ENCODE measurements around the gene ODAD3.
"Not testable (repeated sequence)": the region's sequence is repeated elsewhere in the genome, so short reads cannot be mapped to it uniquely, and the experiment has no call there.

ODAD3 gene

DNA sequence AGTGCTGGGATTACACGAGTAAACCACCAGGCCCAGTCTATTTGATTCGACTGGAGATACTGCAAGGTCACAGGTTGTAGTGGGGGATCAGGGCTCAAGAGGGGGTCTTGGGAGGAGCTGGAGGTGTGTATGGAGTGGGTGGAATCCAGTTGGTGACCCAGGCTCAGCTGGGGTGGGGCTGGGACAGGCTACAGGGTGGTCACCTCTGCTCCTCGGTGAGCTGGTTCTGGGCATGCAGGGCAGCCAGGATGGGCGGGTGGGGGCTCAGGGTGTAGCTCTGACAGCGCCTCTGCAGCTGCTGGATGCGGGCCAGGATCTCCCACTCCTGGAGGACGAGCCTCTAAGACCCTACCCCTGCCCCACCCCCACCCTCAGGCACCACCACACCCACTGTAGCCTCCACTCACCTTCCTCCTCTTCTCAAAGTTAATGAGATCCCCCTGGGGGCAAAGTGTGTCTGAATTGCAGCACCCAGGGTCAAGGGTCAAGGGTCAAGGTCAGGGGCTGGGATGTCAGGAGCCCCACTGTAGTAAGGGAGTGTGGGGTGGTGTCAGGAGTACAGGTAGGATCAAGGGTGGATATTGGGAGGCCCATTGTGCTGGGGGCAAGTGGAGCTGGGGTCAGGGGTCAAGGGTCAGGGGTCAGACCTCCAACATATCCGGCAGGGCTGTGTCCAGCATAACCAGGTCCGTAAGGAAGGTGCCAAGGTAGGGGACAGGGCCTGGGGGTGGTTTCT is 32.9 kb downstream of the ODAD3 start:
- no peak for DNase-seq

DNA sequence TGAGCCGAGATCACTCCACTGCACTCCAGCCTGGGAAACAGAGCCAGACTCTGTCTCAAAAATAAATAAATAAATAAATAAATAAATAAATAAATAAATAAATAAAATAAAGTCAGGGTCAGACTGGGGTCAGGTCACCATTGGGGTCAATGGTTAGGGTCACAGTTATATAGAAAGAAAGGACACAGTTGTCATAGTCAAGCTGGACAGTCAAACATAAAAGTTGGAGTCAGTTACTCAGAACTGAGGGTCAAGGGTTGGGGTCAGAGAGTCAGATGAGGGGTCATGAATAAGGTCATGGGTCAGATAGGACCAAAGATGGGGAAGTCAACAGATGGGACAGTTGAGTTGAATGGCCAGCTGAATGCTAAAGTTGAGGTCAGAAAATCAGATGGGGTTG is 34.1 kb downstream of the ODAD3 start:
- no peak for DNase-seq

DNA sequence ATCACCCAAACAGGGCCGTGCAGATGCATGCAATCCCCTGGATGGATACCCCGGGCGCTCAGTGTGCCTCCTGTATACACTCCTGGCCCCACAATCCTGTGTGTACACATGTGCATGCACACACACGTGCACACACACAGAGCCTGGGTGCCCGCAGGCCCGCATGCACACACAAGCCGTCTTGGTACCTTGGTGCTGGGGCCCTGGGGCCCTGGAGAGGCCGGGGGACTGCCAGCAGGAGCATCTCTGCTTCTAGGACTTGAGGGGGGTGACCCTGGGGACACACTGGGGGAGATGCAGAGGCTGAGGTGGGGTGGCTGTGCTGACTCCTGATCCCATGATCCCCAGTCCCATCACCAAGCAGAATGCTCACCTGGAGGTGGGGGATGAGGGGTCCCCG is 35.3 kb downstream of the ODAD3 start:
- DNase-seq = no peak

DNA sequence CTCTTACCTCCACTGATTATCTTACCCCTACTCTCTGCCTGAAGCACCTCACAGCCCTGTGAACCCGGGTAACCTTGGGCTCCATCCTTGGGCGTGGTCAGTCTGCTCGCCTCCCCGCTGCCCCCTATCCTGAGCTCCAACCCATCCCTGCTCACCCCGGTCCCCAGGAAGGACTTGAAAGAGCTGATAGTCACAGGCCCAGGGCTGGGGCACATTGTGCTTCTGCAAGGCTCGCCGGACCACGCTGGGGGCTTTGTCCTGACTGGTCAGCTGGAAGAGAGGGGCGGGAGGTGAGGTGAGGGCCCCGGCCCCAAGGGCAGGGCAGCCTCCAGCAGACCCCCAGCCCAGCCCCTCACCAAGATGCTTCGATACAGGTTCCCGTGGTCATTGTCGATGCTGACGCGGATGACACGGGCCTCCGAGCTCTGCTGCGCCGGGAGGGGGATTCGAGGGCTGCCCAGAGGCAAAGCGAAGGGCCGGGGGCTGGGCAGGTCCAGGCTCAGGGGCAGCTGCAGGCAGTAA is 37.8 kb downstream of the ODAD3 start:
- no peak for DNase-seq

DNA sequence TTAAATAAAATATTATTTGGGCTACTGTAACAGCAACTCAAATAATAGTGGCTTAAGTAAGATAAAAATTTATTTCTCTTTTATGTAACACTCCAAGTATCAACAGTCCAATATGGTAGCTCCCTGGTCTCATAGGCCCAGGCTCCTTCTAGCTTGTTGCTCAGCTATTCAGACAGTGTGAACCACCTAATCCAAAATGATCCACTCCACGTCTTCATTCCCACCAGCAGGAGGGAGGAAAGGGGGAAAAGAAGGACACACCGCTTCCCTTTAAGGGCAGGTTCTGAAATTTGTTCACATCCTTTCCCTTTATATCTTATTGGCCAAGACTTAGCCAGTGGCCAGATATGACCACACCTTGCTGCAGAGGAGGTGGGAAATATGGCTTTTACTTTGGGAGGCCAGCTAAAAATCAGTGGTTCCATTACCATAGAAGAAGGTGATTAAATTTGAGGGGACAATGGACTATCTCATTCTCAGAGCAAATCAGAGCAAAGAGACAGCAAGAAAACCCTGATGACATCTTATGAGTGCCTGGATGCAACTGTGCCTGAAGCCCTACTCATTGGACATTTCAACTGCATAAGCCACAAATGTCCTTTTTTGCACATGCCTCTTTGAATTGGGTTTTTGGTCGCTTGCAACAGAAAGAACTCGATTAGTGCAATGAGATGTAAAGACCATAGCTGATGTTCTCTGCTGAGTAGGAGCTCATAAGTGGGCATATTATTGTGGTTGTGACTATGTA is 43.8 kb downstream of the ODAD3 start:
- no peak for DNase-seq

DNA sequence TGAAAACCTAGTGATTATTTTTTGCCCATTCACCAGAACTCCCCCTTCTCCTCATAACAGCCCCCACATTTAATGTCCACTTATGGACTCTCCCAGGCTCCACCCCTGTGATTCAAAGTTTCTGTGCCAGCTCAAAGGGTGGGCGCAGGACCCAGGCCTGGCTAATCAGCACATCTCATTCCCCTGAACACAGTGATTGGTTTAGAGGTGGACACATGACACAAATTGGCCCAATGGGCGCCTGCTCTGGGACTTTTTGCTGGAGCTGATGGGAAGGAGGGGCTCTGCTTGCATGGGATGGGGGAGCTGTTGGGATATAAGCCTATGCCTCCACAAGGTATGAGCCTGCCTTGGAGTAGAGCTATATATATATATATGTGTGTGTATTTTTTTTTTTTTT is 44.6 kb downstream of the ODAD3 start:
- DNase-seq = no peak

DNA sequence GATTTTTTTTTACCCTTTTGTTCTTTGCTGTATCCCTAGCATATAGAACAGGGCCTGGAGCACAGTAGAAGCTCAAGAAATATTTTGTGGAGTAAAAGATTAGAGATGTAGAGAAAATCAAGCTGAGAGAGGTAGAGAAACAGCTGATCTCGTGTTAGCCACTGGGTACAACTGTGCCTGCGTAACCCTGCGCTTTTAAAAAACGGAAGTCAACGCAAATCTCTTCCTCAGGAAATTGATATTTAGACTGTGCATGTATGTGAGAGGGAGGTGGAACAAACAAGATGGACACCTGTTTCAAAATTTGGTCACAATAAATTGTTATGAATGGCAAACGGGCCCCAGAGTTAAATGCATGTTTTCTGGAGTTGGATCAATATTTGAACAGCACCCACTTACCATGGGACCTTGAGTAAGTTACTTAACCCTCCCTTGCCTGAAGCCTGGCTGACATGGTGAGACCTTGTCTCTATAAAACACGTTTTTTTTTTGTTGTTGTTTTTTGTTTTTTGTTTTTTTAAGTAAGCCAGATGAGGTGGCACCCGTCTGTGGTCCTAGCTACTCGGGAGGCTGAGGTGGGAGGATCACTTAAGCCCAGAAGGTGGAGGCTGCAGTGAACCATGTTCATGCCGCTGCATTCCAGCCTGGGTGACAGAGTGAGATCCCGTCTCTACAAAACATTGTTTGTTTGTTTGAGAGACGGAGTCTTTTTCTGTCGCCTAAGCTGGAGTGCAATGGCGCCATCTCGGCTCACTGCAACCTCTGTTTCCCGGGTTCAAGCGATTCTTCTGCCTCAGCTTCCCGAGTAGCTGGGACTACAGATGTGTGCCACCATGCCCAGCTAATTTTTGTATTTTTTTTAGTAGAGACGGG is 47.5 kb downstream of the ODAD3 start:
- no peak for DNase-seq

DNA sequence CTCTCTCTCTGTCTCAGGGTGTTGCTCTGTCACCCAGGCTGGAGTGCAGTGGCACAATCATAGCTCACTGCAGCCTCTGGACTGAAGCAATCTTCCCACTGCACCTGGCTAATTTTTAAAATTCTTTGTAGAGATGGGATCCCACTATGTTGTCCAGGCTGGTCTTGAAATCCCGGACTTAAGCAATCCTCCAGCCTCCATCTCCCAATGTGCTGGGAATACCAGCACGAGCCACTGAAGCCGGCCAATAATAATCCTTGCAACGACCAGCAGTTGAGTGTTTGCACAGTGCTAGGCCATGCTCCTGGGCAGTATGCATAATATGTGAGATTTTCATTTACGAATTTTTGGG is 50.2 kb downstream of the ODAD3 start:
- no peak for DNase-seq

DNA sequence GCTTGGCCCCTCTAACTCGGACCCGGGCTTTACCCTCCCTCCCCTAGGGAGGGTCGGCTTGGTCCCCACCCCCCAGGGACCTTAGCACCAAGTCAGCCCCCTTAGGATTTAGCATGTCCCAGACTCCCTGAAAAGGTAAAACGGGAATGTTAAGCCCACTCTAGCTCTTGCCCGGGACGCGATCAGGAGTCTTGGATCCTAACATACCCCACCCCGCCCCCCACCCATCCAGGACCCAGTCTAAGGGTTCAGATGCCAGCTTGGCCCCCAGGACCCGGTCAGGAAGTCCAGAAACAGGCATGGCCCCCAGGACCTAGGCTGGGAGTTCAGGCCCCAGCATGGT is 51.2 kb downstream of the ODAD3 start:
- no peak for DNase-seq

DNA sequence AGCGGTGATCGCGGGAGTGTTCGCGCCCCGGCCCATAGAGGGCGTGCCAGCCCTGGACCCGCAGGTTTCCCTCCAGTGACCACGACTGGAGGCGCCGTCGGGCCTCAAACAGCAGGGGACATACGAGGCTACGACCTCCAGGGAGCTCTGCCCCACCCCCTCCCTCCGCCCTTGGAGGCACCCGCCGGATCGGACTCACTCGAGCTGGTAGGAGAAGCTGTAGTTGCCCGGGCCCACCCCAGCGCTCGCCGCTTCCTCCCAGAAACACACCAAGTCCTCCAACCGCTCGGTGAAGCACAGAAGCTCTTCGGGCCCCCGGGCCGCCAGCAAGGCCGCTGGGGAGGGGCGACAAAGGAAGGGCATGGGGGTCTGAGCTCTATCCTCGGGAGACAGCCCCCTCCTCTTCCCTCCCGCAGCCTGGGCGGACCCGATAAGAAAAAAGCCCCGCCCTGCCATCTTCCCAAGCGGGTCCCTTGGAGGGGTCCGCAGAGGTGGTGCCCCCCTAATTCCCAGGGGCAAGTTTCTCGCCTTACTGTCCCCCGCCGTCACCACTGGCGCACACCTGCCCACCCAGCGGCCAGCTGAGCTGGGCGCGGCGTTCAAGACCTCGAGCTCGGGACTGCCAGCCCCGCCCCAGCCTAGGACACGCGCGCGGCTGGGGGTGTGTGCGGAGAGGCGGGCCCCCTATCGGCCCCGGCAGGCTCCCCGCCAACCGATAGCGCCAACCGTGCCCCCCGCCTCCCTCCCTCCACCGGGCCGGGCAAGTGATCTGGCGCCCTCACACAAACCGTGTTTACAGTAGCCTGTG is 51.8 kb downstream of the ODAD3 start:
- no peak for DNase-seq

DNA sequence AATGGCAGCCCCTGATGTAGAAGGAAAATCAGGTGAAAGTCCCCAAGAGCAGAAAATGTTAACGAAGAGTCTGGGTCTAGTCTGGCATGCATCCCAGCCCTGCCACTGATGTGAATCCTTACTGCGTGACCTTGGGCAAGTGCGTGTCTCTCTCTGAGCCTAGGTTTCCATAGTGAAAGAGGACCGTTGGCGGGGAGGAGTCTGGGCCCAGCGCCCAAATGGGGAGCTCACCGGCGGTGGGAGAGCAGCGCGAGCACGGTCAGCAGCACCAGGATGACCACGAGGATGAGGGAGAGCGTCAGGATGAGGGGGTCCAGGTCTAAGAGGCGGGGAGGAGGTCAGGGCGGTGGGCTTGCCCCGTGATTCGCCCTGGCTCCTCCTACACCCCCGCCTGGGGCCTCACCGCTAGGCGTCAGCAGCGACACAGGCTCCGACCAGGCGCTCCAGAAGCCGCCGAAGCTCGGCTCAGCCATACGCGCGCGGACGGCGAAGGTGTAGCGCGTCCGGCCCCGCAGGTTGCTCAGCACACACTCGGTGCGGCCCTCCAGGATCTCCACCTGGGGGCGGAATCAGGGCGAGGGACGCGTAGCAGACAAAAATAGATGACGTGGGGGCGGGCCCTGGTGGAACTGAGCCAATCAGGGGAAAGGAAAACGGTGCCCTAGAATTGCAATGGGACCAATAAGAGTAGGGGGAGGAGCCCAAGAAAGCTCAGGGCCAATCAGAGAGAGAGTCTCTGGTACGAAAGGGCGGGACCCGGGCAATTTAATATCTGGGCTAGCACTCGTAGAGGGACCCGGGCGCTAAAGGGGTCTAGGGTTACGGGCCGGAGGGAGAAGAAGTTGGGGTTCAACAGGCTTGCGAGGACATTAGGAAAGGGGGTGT is 54.0 kb downstream of the ODAD3 start:
- peak; percentile 96 for DNase-seq

DNA sequence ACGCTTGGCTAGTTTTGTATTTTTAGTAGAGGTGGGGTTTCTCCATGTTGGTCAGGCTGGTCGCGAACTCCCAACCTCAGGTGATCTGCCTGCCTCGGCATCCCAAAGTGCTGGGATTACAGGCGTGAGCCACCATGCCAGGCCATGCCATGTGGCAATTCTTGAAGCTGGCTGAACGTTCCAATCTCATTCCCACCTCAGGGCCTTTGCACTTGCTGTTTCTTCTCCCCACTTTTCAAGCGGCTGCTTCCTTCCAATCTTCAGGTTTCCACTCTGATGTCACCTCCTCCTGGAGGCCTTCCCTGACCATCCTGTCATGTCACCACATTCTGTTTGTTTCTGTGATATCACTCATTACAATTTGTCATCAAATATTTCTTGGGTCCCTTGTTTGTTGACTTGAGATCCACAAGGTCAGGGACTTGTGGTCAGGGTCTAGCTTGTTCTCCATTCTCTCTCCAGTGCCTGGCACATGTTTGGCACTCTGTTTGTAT is 55.0 kb downstream of the ODAD3 start:
- DNase-seq = no peak

DNA sequence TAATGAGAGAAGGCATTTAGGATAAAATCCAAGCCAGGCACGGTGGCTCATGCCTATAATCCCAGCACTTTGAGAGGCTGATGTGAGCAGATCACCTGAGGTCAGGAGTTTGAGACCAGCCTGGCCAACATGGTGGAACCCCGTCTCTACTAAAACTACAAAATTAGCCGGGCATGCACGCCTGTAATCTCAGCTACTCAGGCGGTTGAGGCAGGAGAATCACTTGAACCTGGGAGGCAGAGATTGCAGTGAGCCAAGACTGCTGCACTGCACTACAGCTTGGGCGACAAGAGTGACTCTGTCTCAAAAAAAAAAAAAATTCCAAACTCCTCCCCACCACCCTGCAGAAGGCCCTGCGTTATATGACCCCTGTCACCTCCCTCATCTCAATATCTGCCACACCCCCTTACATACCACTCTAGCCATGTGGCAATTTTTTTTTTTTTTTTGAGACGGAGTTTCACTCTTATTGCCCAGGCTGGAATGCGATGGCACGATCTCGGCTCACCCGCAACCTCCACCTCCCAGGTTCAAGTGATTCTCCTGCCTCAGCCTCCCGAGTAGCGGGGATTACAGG is 55.6 kb downstream of the ODAD3 start:
- not testable (repeated sequence) for DNase-seq

DNA sequence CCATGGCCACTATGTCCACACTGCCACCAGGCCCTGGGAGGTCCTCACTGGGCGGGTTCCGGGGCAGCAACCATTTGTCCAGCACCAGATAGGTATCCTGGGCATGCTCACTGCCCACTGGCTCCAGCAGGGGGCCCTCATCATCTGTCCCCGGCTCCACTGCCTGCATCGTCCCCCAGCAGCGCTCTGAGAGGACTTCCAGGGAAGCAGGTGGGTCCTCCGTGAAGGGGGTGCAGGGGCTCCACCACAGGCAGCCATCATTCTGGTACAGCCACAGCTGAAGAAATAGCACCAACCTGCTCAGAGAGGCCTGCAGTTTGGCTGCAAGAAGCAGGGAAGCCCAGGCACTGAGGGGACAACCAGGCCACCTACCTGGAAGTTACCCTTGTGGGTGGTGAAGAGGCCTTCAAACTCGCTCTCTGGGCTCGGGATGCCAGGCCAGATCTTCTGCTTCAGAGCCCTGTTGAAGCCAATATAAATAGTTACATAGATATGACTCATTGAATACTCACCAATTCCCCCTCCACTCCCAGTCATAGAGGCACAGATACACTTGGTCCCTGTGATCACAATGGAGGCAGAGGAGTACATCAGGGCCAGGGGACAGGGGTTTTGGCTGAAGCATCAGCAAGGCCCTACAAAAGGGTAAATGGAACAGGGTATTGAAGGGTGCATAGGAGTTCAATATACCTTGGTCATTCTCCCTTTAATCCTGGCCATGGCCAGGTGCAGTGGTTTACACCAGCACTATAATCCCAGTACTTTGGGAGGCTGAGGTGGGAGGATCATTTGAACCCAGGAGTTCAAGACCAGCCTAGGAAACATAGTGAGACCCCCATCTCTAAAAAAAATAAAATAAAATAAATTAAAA is 56.4 kb downstream of the ODAD3 start:
- no peak for DNase-seq

DNA sequence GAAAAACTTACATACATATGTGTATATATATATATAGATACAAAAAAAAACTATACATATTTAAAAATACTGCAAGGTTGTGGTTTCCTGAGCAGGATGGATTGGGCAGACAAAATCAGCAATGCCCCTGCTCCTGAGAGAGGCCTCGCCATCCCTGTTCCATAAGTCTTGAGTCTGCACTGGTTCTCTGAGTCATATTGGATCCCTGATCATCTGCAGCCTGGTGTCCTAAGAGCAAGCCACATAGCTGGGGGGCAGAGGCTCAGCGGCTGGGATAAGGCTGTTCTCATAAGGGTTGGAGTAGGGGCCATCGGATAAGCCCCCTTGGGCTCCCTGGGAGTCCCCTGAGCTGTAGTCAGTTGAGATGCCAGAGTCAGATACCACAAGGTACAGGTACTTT is 57.2 kb downstream of the ODAD3 start:
- no peak for DNase-seq

DNA sequence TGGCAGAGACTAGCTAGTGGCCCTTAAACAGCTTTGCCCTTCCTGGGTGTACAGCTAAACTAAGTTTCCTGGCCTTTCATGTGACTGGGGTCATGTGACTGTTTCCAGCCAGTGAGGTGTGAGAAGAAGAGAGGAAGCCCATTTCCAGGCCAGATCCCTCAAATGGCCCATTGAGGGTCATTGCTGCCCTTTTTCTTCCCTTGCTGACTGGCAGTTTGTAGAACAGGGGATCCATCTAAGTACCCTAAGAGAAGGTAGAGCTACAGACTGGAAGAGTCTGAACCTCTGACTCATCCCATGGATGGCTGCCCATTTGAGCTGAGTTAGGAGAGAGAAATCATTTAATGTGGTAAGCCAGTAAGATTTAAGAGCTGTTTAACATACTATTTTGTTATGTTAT is 57.7 kb downstream of the ODAD3 start:
- DNase-seq = no peak

DNA sequence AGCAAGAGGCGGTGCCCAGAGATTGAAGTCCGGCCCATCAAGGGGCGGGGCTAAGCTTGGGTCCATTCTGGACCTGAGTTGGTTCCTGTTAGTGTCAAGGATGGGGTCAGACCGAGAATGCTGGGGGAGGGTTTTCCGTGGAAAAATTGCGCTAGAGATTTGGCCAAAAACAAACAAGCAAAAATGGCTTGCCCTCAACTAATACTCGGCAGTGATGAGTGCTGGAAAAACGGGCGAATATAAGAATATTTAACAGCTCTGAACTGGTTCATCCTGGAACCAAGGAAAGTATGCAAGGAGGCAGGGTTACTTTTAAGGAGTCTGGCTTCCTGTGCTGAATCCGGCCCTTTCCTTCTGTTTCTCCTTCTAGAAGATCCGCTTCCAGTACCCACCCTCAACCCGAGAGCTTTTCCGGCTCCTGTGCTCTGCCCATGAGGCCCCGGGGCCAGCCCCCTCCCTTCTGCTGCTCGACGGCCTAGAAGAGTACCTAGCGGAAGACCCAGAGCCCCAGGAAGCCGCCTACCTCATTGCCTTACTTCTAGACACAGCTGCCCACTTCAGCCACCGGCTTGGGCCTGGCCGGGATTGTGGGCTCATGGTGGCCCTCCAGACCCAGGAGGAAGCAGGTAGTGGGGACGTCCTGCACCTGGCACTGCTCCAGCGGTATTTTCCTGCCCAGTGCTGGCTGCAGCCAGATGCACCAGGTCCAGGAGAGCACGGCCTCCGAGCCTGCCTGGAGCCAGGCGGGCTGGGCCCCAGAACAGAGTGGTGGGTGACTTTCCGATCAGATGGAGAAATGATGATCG is 59.6 kb downstream of the ODAD3 start:
- no peak for DNase-seq

DNA sequence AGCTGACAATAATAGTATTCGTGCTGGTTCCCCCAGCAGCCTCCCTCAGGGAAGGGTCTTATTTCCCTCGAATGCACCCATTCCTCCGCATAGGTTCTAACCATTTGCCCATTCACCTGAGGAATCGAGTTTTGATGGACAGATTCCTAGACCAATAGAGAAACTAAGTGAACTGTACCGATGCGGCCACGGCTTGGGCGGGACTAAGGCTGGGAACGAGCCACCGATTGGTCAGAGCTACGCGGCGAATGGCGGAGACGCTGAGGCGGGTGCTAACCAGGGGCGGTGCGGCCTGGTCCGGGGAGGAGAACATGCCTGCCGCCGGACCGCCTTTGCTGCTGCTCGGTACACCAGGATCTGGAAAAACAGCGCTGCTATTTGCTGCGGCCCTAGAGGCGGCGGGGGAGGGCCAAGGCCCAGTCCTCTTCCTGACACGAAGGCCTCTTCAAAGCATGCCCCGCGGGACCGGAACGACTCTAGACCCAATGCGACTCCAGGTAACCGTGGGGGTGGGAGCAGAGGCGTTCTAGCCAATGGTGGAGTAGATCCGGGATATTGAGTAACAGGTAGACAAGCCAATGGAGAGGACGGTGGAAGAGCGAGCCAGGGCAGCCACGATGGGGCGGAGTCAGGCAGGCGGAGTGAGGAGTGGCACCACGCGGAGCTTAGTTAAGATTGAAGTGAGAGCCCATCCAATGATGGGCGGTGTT is 60.3 kb downstream of the ODAD3 start, which contains the start of gene SWSAP1:
SWSAP1 (plus strand) TSS at position 234 of the 710 bp plus-strand sequence; CDS start at position 249, 15 bp downstream.
- peak; percentile 98 for DNase-seq

Data from right forelimb (tissue), 1 donor.